Activated CD4-positive, alpha-beta T cell treated with anti-CD3 and anti-CD28 coated beads, Interleukin-2, amount 50 U/mL, for 4 hours (primary cell): ENCODE data around the gene STON1.

Source experiments
- DNase-seq, 2 experiments: peaks; one replicate each; pipeline ENCODE4 v3.0.0-alpha.2; 2020

The STON1 gene

DNA sequence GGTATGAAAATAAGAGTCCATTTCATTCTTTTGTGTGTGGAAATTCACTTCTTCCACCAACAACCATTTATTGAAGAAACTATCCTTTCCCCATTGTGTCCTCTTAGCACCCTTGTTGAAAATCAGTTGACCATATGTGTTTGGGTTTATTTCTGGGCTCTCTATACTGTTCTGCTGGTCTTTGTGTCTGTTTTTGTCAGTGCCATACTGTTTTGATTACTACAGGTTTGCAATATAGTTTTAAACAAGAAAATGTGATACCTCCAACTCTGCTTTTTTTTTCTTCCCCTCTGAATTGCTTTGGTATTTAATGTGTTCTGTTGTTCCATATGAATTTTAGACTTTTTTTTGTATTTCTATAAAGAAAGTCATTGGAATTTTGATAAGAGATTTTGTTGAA lies 96.1 kb downstream of the STON1 start:
- DNase-seq = no peak

DNA sequence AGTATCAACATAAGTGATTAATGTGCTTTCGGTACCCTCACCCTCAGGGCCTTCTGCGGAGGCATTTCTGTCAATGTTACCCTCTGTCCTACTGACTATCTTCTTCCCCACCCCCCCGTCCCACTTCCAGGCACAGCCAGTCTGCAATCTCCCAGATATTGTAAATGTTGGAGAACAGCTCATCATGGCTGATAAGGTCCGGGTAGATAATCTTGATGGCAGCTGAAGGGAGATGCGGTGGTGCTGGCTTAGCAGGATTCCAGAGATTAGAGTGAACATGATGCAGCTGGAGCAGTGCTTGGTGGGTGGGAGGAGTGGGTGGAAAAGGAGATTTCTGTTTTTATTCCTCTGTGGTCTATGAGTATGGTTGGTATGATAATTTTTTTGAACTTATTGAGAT lies 103.2 kb downstream of the STON1 start:
- DNase-seq = no peak

DNA sequence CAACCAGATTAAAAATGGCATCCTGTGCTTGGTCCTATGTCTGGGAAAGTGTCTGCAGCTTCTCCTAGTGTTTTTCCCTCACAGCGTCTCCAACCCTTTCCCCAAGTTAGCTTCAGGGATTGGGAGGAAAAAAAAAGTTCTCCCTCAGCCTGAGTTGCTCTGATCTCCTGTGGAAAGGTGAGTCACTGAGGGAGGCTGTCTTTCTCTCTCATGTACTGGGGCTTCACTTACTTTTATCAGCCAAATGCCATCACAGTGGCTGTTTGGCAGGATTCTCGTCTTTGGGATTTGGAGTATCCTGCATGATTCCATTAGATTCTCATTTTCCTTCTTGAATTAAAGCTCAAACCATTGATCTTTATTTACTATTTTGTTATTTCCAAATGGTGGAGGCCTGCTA lies 105.8 kb downstream of the STON1 start:
- DNase-seq = no peak

DNA sequence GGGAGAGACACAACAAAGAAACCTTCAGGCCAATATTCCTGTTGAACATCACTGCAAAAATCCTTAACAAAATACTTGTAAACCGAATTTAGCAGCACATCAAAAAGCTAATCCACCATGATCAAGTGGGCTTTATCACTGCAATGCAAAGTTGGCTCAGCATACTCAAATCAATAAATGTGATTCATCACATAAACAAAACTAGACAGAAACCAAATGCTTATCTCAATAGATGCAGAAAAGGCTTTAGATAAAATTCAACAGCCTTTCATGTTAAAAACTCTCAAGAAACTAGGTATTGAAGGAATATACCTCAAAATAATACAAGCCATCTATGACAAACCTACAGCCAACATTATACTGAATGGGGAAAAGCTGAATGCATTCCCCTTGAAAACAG lies 108.3 kb downstream of the STON1 start:
- DNase-seq = no peak
